Measurements from ENCODE around the gene PRR18.

Gene PRR18

GRCh38 chr6:166334878-166335277 lies 26.7 kb upstream of the PRR18 start:
- Histone ChIP-seq H3K4me3 (ENCODE audit: insufficient read depth, low read depth, low read length) (no peak overlapping the region), H3K27ac (ENCODE audit: insufficient read depth, low read depth, low read length, poor library complexity, severe bottlenecking) (no peak overlapping the region), H3K27me3 (ENCODE audit: control insufficient read depth, insufficient read depth, low read length, poor library complexity, severe bottlenecking) (no peaks in the 10 kb centered on the region), H3K36me3 (ENCODE audit: control insufficient read depth, insufficient read depth, low read length) (no peaks in the 10 kb centered on the region), H3K9me3 (ENCODE audit: control insufficient read depth, low read length) (no peaks in the 10 kb centered on the region), H3K4me1 (ENCODE audit: control insufficient read depth, insufficient read depth, low read length) (no peaks in the 10 kb centered on the region)
- WGBS, 2 experiments = 96 to 98% methylated on average over 8 of the region's 8 CpGs

GRCh38 chr6:166333172-166333995 lies 25.2 kb upstream of the PRR18 start:
- Histone ChIP-seq H3K36me3 (ENCODE audit: control insufficient read depth, insufficient read depth, low read length) (no peaks in the 10 kb centered on the region), H3K4me3 (ENCODE audit: insufficient read depth, low read depth, low read length) (no peak overlapping the region), H3K9me3 (ENCODE audit: control insufficient read depth, low read length) (no peaks in the 10 kb centered on the region), H3K27ac (ENCODE audit: insufficient read depth, low read depth, low read length, poor library complexity, severe bottlenecking) (no peak overlapping the region), H3K4me1 (ENCODE audit: control insufficient read depth, insufficient read depth, low read length) (no peaks in the 10 kb centered on the region), H3K27me3 (ENCODE audit: control insufficient read depth, insufficient read depth, low read length, poor library complexity, severe bottlenecking) (no peaks in the 10 kb centered on the region)
- 89 to 92% methylated on average over 23 of the region's 23 CpGs for WGBS, 2 experiments

GRCh38 chr6:166331503-166332415 lies 23.6 kb upstream of the PRR18 start:
- WGBS, 2 experiments = 85 to 88% methylated on average over 7 to 9 of the region's 13 CpGs
- H3K9me3 ChIP-seq (ENCODE audit: control insufficient read depth, low read length) = no peaks in the 10 kb centered on the region
- no peaks in the 10 kb centered on the region for H3K4me1 ChIP-seq (ENCODE audit: control insufficient read depth, insufficient read depth, low read length)
- no peak overlapping the region for H3K4me3 ChIP-seq (ENCODE audit: insufficient read depth, low read depth, low read length)
- H3K27ac ChIP-seq (ENCODE audit: insufficient read depth, low read depth, low read length, poor library complexity, severe bottlenecking) = no peak overlapping the region
- H3K36me3 ChIP-seq (ENCODE audit: control insufficient read depth, insufficient read depth, low read length) = no peaks in the 10 kb centered on the region
- H3K27me3 ChIP-seq (ENCODE audit: control insufficient read depth, insufficient read depth, low read length, poor library complexity, severe bottlenecking) = no peaks in the 10 kb centered on the region

DNA sequence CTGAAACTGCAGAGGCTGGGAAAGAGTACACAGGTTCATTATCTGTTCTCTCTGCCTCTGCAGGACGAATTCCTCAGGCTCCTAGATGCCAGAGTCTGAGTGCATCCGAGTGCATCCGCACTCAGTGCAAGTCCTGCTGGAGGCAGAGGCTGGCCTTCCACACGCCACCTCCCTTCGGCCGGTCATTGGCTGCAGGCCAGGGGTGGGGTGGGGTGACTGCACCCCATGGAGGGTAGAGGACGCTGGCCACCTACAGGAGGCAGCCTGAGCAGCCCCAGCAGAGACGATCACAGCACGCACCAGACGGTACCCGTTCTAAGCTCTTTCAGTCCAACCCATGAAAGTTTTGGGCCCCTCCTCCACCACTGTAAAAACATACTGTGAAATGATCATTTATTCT lies 22.4 kb upstream of the PRR18 start:
- WGBS, 2 experiments = 33 to 36% methylated on average over 11 of the region's 11 CpGs
- Histone ChIP-seq H3K27me3 (ENCODE audit: control insufficient read depth, insufficient read depth, low read length, poor library complexity, severe bottlenecking) (no peaks in the 10 kb centered on the region), H3K9me3 (ENCODE audit: control insufficient read depth, low read length) (no peaks in the 10 kb centered on the region)

GRCh38 chr6:166325383-166326042 lies 17.3 kb upstream of the PRR18 start:
- H3K4me1 ChIP-seq (ENCODE audit: control insufficient read depth, insufficient read depth, low read length) = no peaks in the 10 kb centered on the region
- H3K27me3 ChIP-seq (ENCODE audit: control insufficient read depth, insufficient read depth, low read length, poor library complexity, severe bottlenecking) = no peaks in the 10 kb centered on the region
- no peak overlapping the region for H3K27ac ChIP-seq (ENCODE audit: insufficient read depth, low read depth, low read length, poor library complexity, severe bottlenecking)
- peaks cover 13% of the 10 kb centered on the region for H3K36me3 ChIP-seq (ENCODE audit: control insufficient read depth, insufficient read depth, low read length)
- no peaks in the 10 kb centered on the region for H3K9me3 ChIP-seq (ENCODE audit: control insufficient read depth, low read length)
- H3K4me3 ChIP-seq (ENCODE audit: insufficient read depth, low read depth, low read length) = no peak overlapping the region
- WGBS, 2 experiments = 90 to 94% methylated on average over 6 of the region's 6 CpGs

More for the DNA sequence above, 22.4 kb upstream of the PRR18 start:
- peaks cover 9% of the 10 kb centered on the region for H3K36me3 ChIP-seq (ENCODE audit: control insufficient read depth, insufficient read depth, low read length)
- H3K4me3 ChIP-seq (ENCODE audit: insufficient read depth, low read depth, low read length) = no peak overlapping the region
- no peaks in the 10 kb centered on the region for H3K4me1 ChIP-seq (ENCODE audit: control insufficient read depth, insufficient read depth, low read length)
- H3K27ac ChIP-seq (ENCODE audit: insufficient read depth, low read depth, low read length, poor library complexity, severe bottlenecking) = no peak overlapping the region

DNA sequence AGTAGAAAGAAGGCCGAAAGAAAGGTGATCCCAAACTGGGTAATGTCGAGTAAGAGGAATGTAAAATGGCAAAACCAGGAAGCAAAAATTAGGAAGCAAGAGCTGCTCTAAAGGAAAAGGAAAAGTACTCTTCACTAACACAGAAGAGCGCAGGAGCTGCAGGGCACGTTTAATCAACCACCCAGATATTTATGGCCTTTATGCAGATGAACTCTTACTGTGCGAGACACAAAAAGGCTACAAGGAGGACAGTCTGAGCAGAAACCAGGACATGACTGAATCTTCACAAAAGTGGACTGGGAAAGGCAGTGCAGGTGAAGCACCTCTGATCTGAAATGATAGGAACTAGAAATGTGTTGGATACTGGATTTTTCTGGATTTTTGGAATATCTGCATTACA lies 15.2 kb upstream of the PRR18 start:
- 86 to 95% methylated on average over 5 of the region's 5 CpGs for WGBS, 2 experiments
- no peak overlapping the region for H3K27ac ChIP-seq (ENCODE audit: insufficient read depth, low read depth, low read length, poor library complexity, severe bottlenecking)
- no peak overlapping the region for H3K4me3 ChIP-seq (ENCODE audit: insufficient read depth, low read depth, low read length)
- H3K36me3 ChIP-seq (ENCODE audit: control insufficient read depth, insufficient read depth, low read length) = peaks cover 13% of the 10 kb centered on the region
- no peaks in the 10 kb centered on the region for H3K9me3 ChIP-seq (ENCODE audit: control insufficient read depth, low read length)
- no peaks in the 10 kb centered on the region for H3K27me3 ChIP-seq (ENCODE audit: control insufficient read depth, insufficient read depth, low read length, poor library complexity, severe bottlenecking)
- no peaks in the 10 kb centered on the region for H3K4me1 ChIP-seq (ENCODE audit: control insufficient read depth, insufficient read depth, low read length)

GRCh38 chr6:166318649-166319600 lies 10.7 kb upstream of the PRR18 start:
- no peak overlapping the region for H3K27ac ChIP-seq (ENCODE audit: insufficient read depth, low read depth, low read length, poor library complexity, severe bottlenecking)
- H3K36me3 ChIP-seq (ENCODE audit: control insufficient read depth, insufficient read depth, low read length) = no peaks in the 10 kb centered on the region
- 89 to 90% methylated on average over 18 of the region's 18 CpGs for WGBS, 2 experiments
- no peaks in the 10 kb centered on the region for H3K27me3 ChIP-seq (ENCODE audit: control insufficient read depth, insufficient read depth, low read length, poor library complexity, severe bottlenecking)
- H3K4me3 ChIP-seq (ENCODE audit: insufficient read depth, low read depth, low read length) = no peak overlapping the region
- H3K9me3 ChIP-seq (ENCODE audit: control insufficient read depth, low read length) = no peaks in the 10 kb centered on the region
- H3K4me1 ChIP-seq (ENCODE audit: control insufficient read depth, insufficient read depth, low read length) = no peaks in the 10 kb centered on the region

DNA sequence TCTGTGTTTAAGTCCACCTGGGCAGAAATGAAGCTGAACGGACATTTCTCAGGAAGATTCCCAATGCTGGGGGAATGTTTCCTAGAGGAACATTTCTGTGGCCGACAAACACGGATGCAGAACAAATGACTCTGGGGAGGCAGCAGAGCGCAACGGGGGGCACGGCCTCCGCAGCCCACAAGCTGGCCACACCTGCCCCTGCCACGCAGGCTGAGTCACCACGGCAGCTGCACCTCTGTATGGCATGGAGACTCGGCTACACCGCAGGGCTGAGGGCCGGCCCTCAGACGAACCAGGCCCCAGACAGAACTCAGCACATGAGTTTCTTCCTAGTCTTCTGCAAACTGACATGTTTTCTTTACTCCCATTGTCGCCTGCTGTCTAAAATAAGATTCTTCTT lies 10.0 kb upstream of the PRR18 start:
- no peak overlapping the region for H3K27ac ChIP-seq (ENCODE audit: insufficient read depth, low read depth, low read length, poor library complexity, severe bottlenecking)
- 89 to 93% methylated on average over 14 of the region's 14 CpGs for WGBS, 2 experiments
- H3K9me3 ChIP-seq (ENCODE audit: control insufficient read depth, low read length) = no peaks in the 10 kb centered on the region
- H3K27me3 ChIP-seq (ENCODE audit: control insufficient read depth, insufficient read depth, low read length, poor library complexity, severe bottlenecking) = no peaks in the 10 kb centered on the region
- H3K4me1 ChIP-seq (ENCODE audit: control insufficient read depth, insufficient read depth, low read length) = no peaks in the 10 kb centered on the region
- no peak overlapping the region for H3K4me3 ChIP-seq (ENCODE audit: insufficient read depth, low read depth, low read length)
- H3K36me3 ChIP-seq (ENCODE audit: control insufficient read depth, insufficient read depth, low read length) = no peaks in the 10 kb centered on the region
